Ectodermal cell (in vitro differentiated cells): ENCODE results near the gene DAB1.

Experiments used
- H3K27ac ChIP-seq: 2 replicates; pipeline ENCODE4 v1.7.0; 2013; ENCODE audit warnings: mild to moderate bottlenecking, low read depth, low read length; ENCODE audit not compliant: insufficient read depth, poor library complexity, severe bottlenecking
- H3K27me3 ChIP-seq: 2 replicates; pipeline ENCODE4 v1.7.0; 2013; ENCODE audit warnings: mild to moderate bottlenecking, low read length; ENCODE audit not compliant: insufficient read depth, control insufficient read depth, poor library complexity, severe bottlenecking
- H3K36me3 ChIP-seq: one replicate; pipeline ENCODE4 v1.7.0; 2013; ENCODE audit warnings: low read length; ENCODE audit not compliant: control insufficient read depth, insufficient read depth
- H3K4me1 ChIP-seq: one replicate; pipeline ENCODE4 v1.7.0; 2013; ENCODE audit warnings: low read length; ENCODE audit not compliant: control insufficient read depth, insufficient read depth
- H3K4me3 ChIP-seq: 2 replicates; pipeline ENCODE4 v1.7.0; 2013; ENCODE audit warnings: low read depth, low read length, control low read depth; ENCODE audit not compliant: insufficient read depth
- H3K9me3 ChIP-seq: 2 replicates; pipeline ENCODE4 v1.7.0; 2013; ENCODE audit warnings: mild to moderate bottlenecking, low read length, moderate library complexity; ENCODE audit not compliant: control insufficient read depth
- WGBS, 2 experiments: methylation state at CpG; one replicate each; pipeline ENCODE4 v1.1.7; 2013; ENCODE audit warnings: missing lambda C conversion rate in 2 of 2; 5-methylcytosine and 5-hydroxymethylcytosine counted together

DAB1 gene

DNA sequence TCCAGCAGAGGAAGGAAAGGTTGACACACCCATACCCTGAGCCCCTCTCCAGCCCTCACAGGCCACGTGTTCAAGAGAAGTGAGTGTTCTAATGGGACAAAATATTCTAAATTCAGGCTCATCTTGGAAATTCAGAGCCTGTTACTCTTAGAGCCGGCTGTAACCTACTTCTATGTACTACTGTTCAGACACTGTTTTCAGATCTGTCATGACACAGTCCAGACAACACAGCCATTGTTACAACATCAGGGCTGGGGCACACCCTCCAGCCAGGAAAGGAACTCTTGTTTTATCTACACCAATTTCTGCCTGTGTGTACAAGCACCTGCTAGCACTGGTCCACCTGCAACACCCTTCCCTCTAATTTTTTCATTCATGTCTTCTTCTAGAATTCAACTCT lies 312.7 kb downstream of the DAB1 start:
- Histone ChIP-seq H3K36me3 (no peaks in the 10 kb centered on the region), H3K9me3 (no peaks in the 10 kb centered on the region), H3K27ac (no peak overlapping the region), H3K27me3 (no peaks in the 10 kb centered on the region), H3K4me3 (no peak overlapping the region), H3K4me1 (peaks cover 19% of the 10 kb centered on the region)
- WGBS, 2 experiments, result 88 to 92% methylated on average over 2 of the region's 2 CpGs

DNA sequence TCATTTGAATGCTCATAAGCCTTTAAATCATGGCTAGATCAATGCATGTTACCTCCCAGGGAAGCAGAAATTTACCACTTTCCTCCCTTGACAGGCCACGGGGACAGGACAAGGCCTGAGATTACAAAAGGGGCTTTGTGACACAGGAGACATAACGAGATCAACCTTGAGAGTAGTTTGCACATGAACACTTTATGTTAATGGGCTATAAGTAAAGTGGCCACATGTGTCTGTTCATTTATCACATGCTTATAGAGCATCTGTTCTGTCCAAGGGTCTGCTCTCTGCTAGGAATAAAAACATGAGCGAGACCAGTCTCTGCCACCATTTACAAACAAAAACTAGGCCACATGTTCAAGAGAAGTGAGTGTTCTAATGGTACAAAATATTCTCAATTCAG lies 314.0 kb downstream of the DAB1 start:
- WGBS, 2 experiments, result 71 to 74% methylated on average over 3 of the region's 3 CpGs
- Histone ChIP-seq H3K27ac (no peak overlapping the region), H3K27me3 (no peaks in the 10 kb centered on the region), H3K9me3 (no peaks in the 10 kb centered on the region), H3K4me3 (no peak overlapping the region), H3K4me1 (peaks cover 32% of the 10 kb centered on the region), H3K36me3 (no peaks in the 10 kb centered on the region)

DNA sequence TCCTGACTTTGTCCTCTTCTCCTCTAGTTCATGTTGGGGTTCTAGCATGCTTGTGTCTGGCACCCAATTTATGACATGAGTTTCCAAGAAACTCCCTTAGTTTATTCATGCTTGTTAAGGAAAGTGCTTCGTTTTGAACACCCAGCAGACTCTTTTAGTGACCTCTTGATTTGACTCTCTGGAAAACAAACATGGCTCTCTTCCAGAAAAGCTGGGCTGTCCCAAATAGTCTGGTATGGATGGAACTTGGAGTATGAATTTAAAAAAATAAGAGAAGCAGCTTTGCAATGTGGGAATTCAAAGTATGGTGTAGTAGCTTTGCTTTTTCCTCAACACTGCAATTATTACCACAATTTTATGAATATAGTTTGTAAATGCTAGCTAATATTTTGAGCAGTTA lies 314.6 kb downstream of the DAB1 start:
- Histone ChIP-seq H3K9me3 (no peaks in the 10 kb centered on the region), H3K27ac (no peak overlapping the region), H3K4me3 (no peak overlapping the region), H3K27me3 (no peaks in the 10 kb centered on the region), H3K36me3 (no peaks in the 10 kb centered on the region), H3K4me1 (peaks cover 33% of the 10 kb centered on the region)
- WGBS, 2 experiments, result 85 to 92% methylated on average over 1 of the region's 1 CpG

DNA sequence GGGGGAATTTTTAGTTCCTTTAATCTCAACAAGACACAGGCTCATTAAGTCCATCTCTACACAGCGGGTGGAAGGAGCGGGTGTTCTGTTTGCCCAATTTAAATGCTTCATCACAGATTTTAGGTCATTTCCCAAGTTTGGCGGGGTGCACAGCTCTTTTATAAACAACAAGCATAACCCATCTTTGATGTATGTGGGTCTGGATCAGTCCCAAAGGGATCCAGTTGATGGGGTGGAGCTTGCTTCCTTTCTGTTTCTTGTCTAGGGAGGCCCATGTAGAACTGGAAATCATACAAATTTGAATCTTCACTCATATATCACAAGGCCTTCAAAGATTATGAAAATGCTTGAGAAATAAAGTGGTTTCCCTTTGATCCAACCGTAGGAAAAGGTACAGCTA lies 317.6 kb downstream of the DAB1 start:
- no peak overlapping the region for H3K4me3 ChIP-seq
- H3K36me3 ChIP-seq, result no peaks in the 10 kb centered on the region
- no peak overlapping the region for H3K27ac ChIP-seq
- WGBS, 2 experiments, result 95 to 98% methylated on average over 3 to 4 of the region's 4 CpGs
- H3K27me3 ChIP-seq, result no peaks in the 10 kb centered on the region
- peaks cover 29% of the 10 kb centered on the region for H3K4me1 ChIP-seq
- H3K9me3 ChIP-seq, result no peaks in the 10 kb centered on the region

DNA sequence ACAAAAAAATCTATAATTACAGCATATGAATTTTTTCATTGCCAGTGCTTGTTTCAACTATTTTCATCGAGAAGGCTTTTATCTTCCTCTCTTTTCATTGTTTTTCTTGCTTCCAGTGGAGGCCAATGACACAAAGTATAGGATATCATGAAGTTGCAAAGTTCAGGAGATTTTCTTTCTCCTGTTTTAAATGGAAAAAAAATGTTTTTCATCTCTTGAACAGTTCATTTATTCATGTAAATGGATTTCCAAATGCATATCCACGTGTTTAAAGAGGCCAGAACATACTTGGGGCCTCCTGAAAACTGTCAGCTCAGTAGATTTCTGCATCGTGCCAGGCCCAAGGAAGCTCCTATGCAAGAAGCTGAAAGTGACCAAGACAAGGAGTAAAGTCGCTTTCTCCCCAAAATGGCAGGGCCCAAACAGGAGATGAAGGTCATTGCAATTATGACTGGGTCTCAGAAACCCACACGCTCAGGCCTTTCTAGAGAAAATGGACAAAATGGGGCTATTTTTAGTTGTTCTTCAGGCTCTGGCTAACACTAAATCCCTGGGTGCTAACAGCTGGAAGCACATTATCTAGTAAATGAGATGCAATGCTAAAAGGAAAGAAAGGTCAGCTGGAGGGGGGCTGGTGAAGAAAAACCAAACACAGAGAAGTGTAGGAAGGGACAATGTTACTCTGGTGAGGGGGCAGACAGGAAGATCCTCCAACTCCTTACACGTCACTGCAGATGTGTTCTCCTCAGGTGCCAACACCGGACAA lies 321.1 kb downstream of the DAB1 start:
- no peaks in the 10 kb centered on the region for H3K9me3 ChIP-seq
- 56 to 62% methylated on average over 7 of the region's 7 CpGs for WGBS, 2 experiments

DNA sequence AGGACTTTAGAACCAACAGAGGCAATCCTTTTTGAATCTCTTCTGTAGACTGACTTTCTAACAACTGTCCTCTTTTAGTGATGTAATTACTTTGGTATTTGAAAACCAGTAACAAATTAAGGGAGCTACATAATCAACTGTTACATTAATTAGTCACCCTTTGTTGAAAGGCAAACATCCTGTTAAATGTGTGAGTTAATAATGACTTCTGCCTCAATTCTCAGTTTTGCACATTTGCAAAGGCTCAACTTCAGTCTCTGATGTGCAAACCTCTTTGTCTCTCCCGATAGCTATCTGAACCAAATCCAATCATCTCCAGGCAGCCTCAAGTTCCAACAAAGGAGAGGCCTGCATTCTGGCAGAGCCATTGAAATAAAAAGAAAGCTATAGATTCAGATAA lies 322.7 kb downstream of the DAB1 start:
- 56% methylated on average over 1 of the region's 1 CpG for WGBS, 2 experiments
- H3K4me1 ChIP-seq, result peaks cover 26% of the 10 kb centered on the region
- no peaks in the 10 kb centered on the region for H3K27me3 ChIP-seq
- no peak overlapping the region for H3K4me3 ChIP-seq
- no peaks in the 10 kb centered on the region for H3K36me3 ChIP-seq
- H3K9me3 ChIP-seq, result no peaks in the 10 kb centered on the region
- H3K27ac ChIP-seq, result no peak overlapping the region

More for the DNA sequence above, 321.1 kb downstream of the DAB1 start:
- no peaks in the 10 kb centered on the region for H3K36me3 ChIP-seq
- H3K4me3 ChIP-seq, result no peak overlapping the region
- no peaks in the 10 kb centered on the region for H3K27me3 ChIP-seq
- peaks cover 27% of the 10 kb centered on the region for H3K4me1 ChIP-seq
- H3K27ac ChIP-seq, result no peak overlapping the region

DNA sequence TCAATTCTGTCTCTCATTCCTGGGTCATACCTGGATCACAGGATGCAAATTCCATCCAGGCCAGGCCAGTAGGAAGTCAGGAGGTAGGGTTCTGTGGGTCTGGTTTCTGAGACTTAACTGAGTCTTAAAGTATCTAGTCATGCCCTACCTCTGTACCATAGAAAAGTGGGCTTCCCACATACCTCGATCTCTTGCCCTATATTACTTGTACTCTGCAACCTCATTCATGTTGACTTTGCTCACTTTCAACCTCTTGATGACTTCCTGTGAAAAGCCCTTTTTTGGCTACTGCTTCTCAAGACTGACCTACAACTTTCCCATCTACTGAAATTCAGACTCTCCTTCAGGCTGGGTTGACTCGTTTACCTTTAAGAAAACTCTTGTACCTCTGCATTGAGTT lies 329.1 kb downstream of the DAB1 start:
- Histone ChIP-seq H3K4me1 (peaks cover 5% of the 10 kb centered on the region), H3K27me3 (no peaks in the 10 kb centered on the region), H3K4me3 (no peak overlapping the region), H3K36me3 (no peaks in the 10 kb centered on the region), H3K27ac (no peak overlapping the region), H3K9me3 (no peaks in the 10 kb centered on the region)
- WGBS, 2 experiments, result 87 to 96% methylated on average over 2 of the region's 2 CpGs

DNA sequence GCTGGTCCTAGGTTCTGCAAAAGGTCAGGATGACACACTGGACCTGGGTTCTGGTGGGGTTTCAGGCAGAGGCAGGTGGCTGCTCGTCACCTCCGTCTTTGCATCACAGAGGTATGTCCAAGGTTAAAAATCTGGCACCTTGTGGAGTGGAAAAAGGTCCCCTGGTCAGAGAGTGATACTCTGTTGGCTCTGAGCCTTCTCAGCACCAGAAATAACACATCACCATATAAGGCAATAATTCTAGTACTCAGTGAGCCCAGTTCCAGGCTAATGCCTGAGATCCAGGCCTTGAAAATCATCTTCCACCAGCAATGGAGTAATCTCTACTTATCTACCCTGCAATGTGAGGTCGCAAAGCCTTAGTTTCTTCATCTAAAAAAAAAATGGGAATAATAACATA lies 330.7 kb downstream of the DAB1 start:
- peaks cover 7% of the 10 kb centered on the region for H3K4me1 ChIP-seq
- no peaks in the 10 kb centered on the region for H3K27me3 ChIP-seq
- no peaks in the 10 kb centered on the region for H3K36me3 ChIP-seq
- H3K4me3 ChIP-seq, result no peak overlapping the region
- no peaks in the 10 kb centered on the region for H3K9me3 ChIP-seq
- 94 to 95% methylated on average over 2 to 3 of the region's 3 CpGs for WGBS, 2 experiments
- no peak overlapping the region for H3K27ac ChIP-seq

DNA sequence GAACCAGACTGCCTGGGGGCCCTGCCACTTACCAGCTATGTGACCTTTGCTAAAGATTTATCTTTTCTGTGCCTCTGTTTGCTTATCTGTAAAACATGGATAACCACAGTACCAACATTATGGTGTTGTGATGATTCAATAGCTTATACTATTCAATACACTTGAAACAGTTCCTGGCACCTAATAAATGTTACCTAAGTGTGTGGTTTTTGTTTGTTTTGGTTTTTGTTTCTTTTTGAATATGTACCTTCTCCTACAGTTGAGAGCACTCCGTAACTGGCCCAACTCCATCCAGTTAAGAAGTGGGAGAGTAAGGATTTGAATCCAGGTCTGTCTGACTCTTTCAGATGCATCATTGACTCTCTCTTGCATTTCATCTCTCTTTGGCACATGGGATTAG lies 332.2 kb downstream of the DAB1 start:
- Histone ChIP-seq H3K27me3 (no peaks in the 10 kb centered on the region), H3K27ac (no peak overlapping the region), H3K36me3 (no peaks in the 10 kb centered on the region), H3K4me1 (peaks cover 7% of the 10 kb centered on the region), H3K9me3 (no peaks in the 10 kb centered on the region), H3K4me3 (no peak overlapping the region)
- WGBS, 2 experiments, result 87 to 100% methylated on average over 1 of the region's 1 CpG

DNA sequence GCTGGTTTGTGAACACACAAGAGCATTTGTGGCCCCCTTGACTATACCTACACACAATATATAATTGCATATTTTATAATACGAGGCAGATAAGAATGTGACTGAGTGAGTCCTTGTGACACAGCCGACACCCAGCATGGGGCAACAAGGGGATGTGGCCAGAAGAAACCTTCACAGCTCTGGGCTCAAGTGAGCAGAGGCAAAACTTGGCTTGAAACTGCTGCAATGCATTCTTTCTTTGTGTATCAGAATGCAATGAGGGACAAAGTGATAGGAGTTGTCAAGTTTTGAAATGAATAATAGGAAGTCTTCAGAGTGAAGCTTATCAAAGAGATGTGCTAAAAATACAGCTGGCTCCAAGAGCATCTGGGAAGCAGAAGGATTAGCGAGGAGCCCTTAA lies 334.0 kb downstream of the DAB1 start:
- Histone ChIP-seq H3K27ac (no peak overlapping the region), H3K27me3 (no peaks in the 10 kb centered on the region), H3K4me3 (no peak overlapping the region), H3K9me3 (no peaks in the 10 kb centered on the region), H3K36me3 (no peaks in the 10 kb centered on the region), H3K4me1 (peaks cover 7% of the 10 kb centered on the region)
- 83 to 89% methylated on average over 3 of the region's 3 CpGs for WGBS, 2 experiments
